OCI-LY7 (cell line): ENCODE data around the gene ISG15.

ENCODE experiments used
- CTCF ChIP-seq: fragments of 200-600 bp; sonication (generic); conservative IDR thresholded peaks from 2 replicates; pipeline ENCODE4 v1.5.1; 2014; ENCODE audit warnings: mild to moderate bottlenecking, antibody characterized with exemption, low read length, moderate library complexity, mixed read lengths
- EZH2phosphoT487 ChIP-seq: fragments of 200-600 bp; sonication (generic); IDR thresholded peaks from 2 replicates; pipeline ENCODE4 v1.6.1; 2018; ENCODE audit warnings: low read depth, borderline replicate concordance, mild to moderate bottlenecking, mixed run types, antibody characterized with exemption, low read length, moderate library complexity, mixed read lengths

- no peak for TF ChIP-seq CTCF
- TF ChIP-seq EZH2phosphoT487, result no peak
These were observed 30.6 kb downstream of the ISG15 start for GRCh38 chr1:1043921-1044320.
